Activated CD4-positive, alpha-beta T cell treated with anti-CD3 and anti-CD28 coated beads, Interleukin-2, amount 50 U/mL, for 24 hours (primary cell): ENCODE measurements around the gene LACTBL1.

Experiments
- DNase-seq, 2 donors: peaks; one replicate each; pipeline ENCODE4 v3.0.0-alpha.2; 2020; ENCODE audit warnings: low read depth in 1 of 2, low spot score in 1 of 2

LACTBL1 gene

DNA sequence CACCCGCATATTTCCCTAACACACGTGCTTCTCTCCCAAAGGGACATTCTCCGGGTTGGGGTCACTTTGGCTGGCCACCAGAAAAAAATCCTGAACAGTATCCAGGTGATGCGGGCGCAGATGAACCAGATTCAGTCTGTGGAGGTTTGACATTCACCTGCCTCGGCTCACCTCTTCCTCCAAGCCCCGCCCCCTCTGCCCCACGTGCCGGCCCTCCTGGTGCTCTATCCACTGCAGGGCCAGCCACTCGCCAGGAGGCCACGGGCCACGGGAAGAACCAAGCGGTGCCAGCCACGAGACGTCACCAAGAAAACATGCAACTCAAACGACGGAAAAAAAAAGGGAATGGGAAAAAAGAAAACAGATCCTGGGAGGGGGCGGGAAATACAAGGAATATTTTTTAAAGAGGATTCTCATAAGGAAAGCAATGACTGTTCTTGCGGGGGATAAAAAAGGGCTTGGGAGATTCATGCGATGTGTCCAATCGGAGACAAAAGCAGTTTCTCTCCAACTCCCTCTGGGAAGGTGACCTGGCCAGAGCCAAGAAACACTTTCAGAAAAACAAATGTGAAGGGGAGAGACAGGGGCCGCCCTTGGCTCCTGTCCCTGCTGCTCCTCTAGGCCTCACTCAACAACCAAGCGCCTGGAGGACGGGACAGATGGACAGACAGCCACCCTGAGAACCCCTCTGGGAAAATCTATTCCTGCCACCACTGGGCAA is 59.1 kb downstream of the LACTBL1 start:
- no peak for DNase-seq

- no peak for DNase-seq
Measured at GRCh38 chr1:22912311-22912710, 60.4 kb downstream of the LACTBL1 start.

DNA sequence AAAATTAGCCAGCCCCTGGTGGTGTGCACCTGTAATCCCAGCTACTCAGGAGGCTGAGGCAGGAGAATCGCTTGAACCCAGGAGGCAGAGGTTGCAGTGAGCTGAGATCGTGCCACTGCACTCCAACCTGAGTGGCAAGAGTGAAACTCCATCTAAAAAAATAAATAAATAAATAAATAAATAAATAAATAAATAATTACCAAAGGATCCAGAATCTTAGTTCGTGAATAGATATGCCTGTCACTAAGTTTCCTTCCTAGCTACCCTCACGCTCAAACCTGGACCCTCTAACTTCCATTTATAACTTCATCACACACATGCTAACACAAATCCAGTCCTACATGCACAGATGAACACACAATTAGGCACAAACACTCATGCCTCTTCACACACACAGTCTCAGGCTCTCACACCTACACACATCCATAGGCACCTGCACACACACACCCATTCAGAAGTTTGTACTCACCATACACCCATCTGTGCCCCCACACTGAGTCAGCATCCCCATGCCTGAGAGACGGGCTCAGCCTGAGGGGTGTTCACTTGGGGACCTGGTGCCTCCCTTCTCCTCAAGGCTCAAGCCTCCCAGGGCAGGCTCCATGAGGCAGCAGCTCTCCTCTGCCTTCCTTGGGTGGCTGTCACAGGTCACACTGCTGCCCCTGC is 61.5 kb downstream of the LACTBL1 start:
- DNase-seq: no peak

GRCh38 chr1:22910286-22910685 is 62.4 kb downstream of the LACTBL1 start:
- no peak for DNase-seq

DNA sequence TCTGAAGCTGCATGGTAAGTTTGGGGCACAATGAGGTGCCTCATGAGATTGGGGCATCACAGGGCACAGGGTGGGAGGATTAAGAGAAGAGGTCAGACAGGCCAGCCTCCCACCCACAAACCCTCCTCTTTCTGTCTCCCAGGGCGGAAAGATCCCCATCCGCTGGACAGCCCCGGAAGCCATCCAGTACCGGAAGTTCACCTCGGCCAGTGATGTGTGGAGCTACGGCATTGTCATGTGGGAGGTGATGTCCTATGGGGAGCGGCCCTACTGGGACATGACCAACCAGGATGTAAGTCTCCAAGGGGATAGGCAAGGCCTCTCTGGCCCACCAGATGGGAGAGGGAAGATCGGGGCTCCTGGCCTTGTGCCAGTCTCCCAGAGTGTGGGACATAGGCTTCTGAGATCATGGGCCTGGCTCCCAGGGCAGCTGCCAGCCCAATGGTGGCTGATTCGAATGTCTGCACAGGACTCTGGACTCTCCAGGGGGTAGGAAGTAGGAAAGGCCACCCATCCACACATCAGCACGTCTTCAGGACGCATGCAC is 63.7 kb downstream of the LACTBL1 start:
- DNase-seq: no peak

DNA sequence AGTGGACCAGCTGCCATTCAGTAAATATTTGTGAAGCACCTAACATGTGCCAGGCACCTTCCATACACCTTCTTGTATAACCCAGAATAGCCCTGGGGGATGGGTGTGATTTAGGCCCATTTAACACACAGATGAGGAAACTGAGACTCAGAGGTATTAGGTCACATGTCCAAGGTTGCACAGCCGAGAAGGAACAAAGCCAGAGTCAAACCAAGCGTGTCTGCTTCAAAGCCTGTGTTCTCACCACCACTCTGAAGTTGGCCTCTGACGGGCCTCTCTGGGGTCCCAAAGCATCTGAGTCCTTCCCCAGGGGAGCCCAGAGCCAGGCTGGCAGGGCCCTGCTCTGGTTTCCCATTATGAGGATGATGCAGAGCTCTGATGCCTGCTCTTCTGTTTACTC is 65.1 kb downstream of the LACTBL1 start:
- no peak for DNase-seq

DNA sequence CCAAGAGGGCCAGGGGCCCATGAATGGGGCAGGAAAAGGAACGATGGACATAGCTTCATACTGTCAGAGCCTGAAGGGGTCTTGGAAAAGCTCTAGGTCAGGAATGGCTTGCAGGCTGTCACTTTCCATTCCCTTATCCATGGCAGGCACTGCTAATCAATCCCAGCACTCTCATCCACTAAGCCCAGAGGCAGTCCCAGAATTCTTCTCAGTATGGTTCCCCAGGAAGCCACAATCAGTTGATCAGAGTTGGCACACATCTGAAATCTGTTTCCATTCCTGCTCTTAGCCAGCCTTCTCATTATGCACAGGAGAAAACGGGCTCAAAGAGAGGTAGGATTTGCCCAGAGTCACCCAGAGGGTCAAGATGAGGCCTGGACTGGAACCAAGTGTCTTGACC is 65.7 kb downstream of the LACTBL1 start:
- DNase-seq: no peak

- no peak for DNase-seq
Measured at GRCh38 chr1:22903113-22903512, 69.6 kb downstream of the LACTBL1 start.
